RPMI7951 (cell line): ENCODE data around the gene TMEM270. TPM values are rescaled to one million over a fixed set of nuclear protein-coding genes. Genes with fewer than 3 reads are reported as not detected.
A peak's percentile ranks its signal among the peaks of the same experiment; 100 is the strongest.

Experiments
- DNase-seq: peaks from one replicate; pipeline ENCODE4 v3.0.0-alpha.2; 2012; ENCODE audit warnings: low read depth
- total RNA-seq: library from RNA; depleted of rRNA; stranded (reverse); fragments of >200 nt; shearing (Covaris generic); gene quantifications from 2 replicates; pipeline ENCODE4 v1.2.3, GENCODE V29; 2014

Gene TMEM270
- total RNA-seq, 1 experiment from 2014 or later = not detected

- DNase-seq = no peak
Measured at GRCh38 chr7:73887762-73888161, 26.8 kb downstream of the TMEM270 start.

- DNase-seq = no peak
Measured at GRCh38 chr7:73888959-73889358, 28.0 kb downstream of the TMEM270 start.

GRCh38 chr7:73890555-73891147 lies 29.7 kb downstream of the TMEM270 start:
- peak; percentile 73 for DNase-seq

GRCh38 chr7:73891178-73891885 lies 30.4 kb downstream of the TMEM270 start:
- DNase-seq = peak; percentile 37

- DNase-seq = peak; percentile 56
Measured at GRCh38 chr7:73892003-73892999, 31.3 kb downstream of the TMEM270 start.

GRCh38 chr7:73893342-73894101 lies 32.6 kb downstream of the TMEM270 start:
- peak; percentile 40 for DNase-seq

- no peak for DNase-seq
Measured at GRCh38 chr7:73894166-73894565, 33.2 kb downstream of the TMEM270 start.

GRCh38 chr7:73894733-73895551 lies 34.0 kb downstream of the TMEM270 start:
- DNase-seq = peak; percentile 99

- no peak for DNase-seq
Measured at GRCh38 chr7:73895626-73896025, 34.7 kb downstream of the TMEM270 start.

- peak; percentile 69 for DNase-seq
Measured at GRCh38 chr7:73896454-73896853, 35.5 kb downstream of the TMEM270 start.

GRCh38 chr7:73899731-73900142 lies 38.8 kb downstream of the TMEM270 start:
- peak; percentile 97 for DNase-seq

- DNase-seq = peak; percentile 41
Measured at GRCh38 chr7:73900286-73900685, 39.3 kb downstream of the TMEM270 start.

GRCh38 chr7:73901231-73901822 lies 40.4 kb downstream of the TMEM270 start:
- DNase-seq = no peak

GRCh38 chr7:73901823-73902597 lies 41.1 kb downstream of the TMEM270 start:
- DNase-seq = no peak

GRCh38 chr7:73903321-73904218 lies 42.6 kb downstream of the TMEM270 start:
- DNase-seq = no peak

- peak; percentile 47 for DNase-seq
Measured at GRCh38 chr7:73904219-73905137, 43.5 kb downstream of the TMEM270 start.

GRCh38 chr7:73905360-73905759 lies 44.4 kb downstream of the TMEM270 start:
- DNase-seq = no peak
